Keratinocyte (primary cell): ENCODE measurements around the gene ADAMTSL1.

Experiments
- EZH2 ChIP-seq: IDR thresholded peaks from one replicate; pipeline ENCODE4 v1.6.1; 2012; ENCODE audit warnings: inconsistent platforms, mild to moderate bottlenecking, low read length, moderate library complexity
- TF ChIP-seq, protein P1 (sequence below), 3 experiments: IDR thresholded peaks in 1 of 3; conservative IDR thresholded peaks in 1 of 3; optimal IDR thresholded peaks in 1 of 3; 2 replicates in 2 of 3; 3 replicates in 1 of 3; pipeline versions ENCODE3 to v1.5.1; 2011; ENCODE audit warnings: low read length in 3 of 3, mild to moderate bottlenecking in 3 of 3, moderate library complexity in 2 of 3, control low read depth in 1 of 3, inconsistent platforms in 1 of 3; ENCODE audit not compliant: insufficient read depth in 2 of 3; ENCODE audit errors: extremely low read depth in 1 of 3

DNA sequence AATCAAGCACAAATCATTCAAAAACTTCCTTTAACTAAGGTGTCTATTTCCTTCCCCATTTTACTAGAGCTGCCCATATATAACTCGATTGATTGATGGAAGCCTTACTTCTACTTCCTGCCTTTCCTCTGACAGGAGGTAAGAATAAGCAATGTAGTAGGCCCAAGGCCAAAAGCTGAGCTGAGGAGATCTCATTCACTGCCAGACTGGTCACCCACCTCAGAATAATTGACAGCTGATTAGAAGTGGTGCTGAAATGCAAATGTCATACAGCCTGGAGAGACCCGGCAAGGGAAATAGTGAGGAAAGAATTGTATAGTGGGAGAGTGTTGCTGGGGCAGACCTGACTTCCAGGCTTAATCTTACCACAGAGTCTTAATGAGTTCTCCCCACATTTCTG, 319.2 kb downstream of the ADAMTSL1 start:
- no peak for TF ChIP-seq EZH2
- TF ChIP-seq, protein P1, sequence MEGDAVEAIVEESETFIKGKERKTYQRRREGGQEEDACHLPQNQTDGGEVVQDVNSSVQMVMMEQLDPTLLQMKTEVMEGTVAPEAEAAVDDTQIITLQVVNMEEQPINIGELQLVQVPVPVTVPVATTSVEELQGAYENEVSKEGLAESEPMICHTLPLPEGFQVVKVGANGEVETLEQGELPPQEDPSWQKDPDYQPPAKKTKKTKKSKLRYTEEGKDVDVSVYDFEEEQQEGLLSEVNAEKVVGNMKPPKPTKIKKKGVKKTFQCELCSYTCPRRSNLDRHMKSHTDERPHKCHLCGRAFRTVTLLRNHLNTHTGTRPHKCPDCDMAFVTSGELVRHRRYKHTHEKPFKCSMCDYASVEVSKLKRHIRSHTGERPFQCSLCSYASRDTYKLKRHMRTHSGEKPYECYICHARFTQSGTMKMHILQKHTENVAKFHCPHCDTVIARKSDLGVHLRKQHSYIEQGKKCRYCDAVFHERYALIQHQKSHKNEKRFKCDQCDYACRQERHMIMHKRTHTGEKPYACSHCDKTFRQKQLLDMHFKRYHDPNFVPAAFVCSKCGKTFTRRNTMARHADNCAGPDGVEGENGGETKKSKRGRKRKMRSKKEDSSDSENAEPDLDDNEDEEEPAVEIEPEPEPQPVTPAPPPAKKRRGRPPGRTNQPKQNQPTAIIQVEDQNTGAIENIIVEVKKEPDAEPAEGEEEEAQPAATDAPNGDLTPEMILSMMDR (optimal IDR thresholded peaks at IDR 0.05 in 1 of 3, IDR thresholded peaks at IDR 0.05 in 1 of 3, conservative IDR thresholded peaks at IDR 0.05 in 1 of 3; ENCODE audit: extremely low read depth in 1 of 3, insufficient read depth in 2 of 3, low read length in 3 of 3): no peak
